ENCODE measurements around the gene PLD6.
"Not testable (repeated sequence)": the region's sequence is repeated elsewhere in the genome, so short reads cannot be mapped to it uniquely, and the experiment has no call there.

Gene PLD6

GRCh38 chr17:17206124-17206912 is at the start of gene PLD6:
TSS of gene PLD6 (minus strand) at chr17:17206333. CDS start at chr17:17206286, 47 bp downstream.
- DNase-seq (ENCODE audit: low read depth in 2 of 2): peak; percentile 83 to 88

GRCh38 chr17:17255689-17256088 is 49.6 kb upstream of the PLD6 start:
- DNase-seq (ENCODE audit: low read depth in 2 of 2): not testable (repeated sequence)

- no peak for DNase-seq (ENCODE audit: low read depth in 2 of 2)
Observed at GRCh38 chr17:17254036-17254435, 47.9 kb upstream of the PLD6 start.

- DNase-seq (ENCODE audit: low read depth in 2 of 2): no peak
Observed at GRCh38 chr17:17253406-17253805, 47.3 kb upstream of the PLD6 start.

GRCh38 chr17:17252149-17252661 is 46.1 kb upstream of the PLD6 start:
- no peak for DNase-seq (ENCODE audit: low read depth in 2 of 2)

- no peak for DNase-seq (ENCODE audit: low read depth in 2 of 2)
Observed at GRCh38 chr17:17246879-17247278, 40.7 kb upstream of the PLD6 start.

GRCh38 chr17:17243163-17243562 is 37.0 kb upstream of the PLD6 start:
- DNase-seq (ENCODE audit: low read depth in 2 of 2): no peak

- DNase-seq (ENCODE audit: low read depth in 2 of 2): no peak
Observed at GRCh38 chr17:17242246-17242645, 36.1 kb upstream of the PLD6 start.

GRCh38 chr17:17241656-17242055 is 35.5 kb upstream of the PLD6 start:
- no peak for DNase-seq (ENCODE audit: low read depth in 2 of 2)

GRCh38 chr17:17239832-17240231 is 33.7 kb upstream of the PLD6 start:
- no peak for DNase-seq (ENCODE audit: low read depth in 2 of 2)

GRCh38 chr17:17237026-17237799 is 31.1 kb upstream of the PLD6 start, which contains the start of gene FLCN:
TSS of gene FLCN (minus strand) at chr17:17237168. CDS start at chr17:17228137, 9,031 bp downstream.
- DNase-seq (ENCODE audit: low read depth in 2 of 2): peak; percentile 81 to 84

GRCh38 chr17:17236295-17237025 is 30.3 kb upstream of the PLD6 start:
- no peak for DNase-seq (ENCODE audit: low read depth in 2 of 2)

GRCh38 chr17:17235212-17236174 is 29.4 kb upstream of the PLD6 start:
- no peak for DNase-seq (ENCODE audit: low read depth in 2 of 2)

GRCh38 chr17:17232303-17232621 is 26.1 kb upstream of the PLD6 start:
- DNase-seq (ENCODE audit: low read depth in 2 of 2): no peak

- DNase-seq (ENCODE audit: low read depth in 2 of 2): no peak
Observed at GRCh38 chr17:17231621-17232302, 25.6 kb upstream of the PLD6 start.

- no peak for DNase-seq (ENCODE audit: low read depth in 2 of 2)
Observed at GRCh38 chr17:17229416-17230384, 23.6 kb upstream of the PLD6 start.

GRCh38 chr17:17228521-17229279 is 22.6 kb upstream of the PLD6 start:
- DNase-seq (ENCODE audit: low read depth in 2 of 2): no peak

Data from stimulated activated CD8-positive, alpha-beta memory T cell treated with anti-CD3 and anti-CD28 coated beads, Interleukin-2, amount 100 ng/mL, for 48 hours (primary cell).